Colon (tissue), 2 donors: ENCODE data around the gene ZNF597.
"Not testable (repeated sequence)": the region's sequence is repeated elsewhere in the genome, so short reads cannot be mapped to it uniquely, and the experiment has no call there.

ENCODE experiments used
- FAIRE-seq: peaks from 2 replicates; lab custom pipeline; 2012; peaks lifted over from hg19 to GRCh38; lab: Jason Lieb, UNC
- donor health status: control.
- donor health status: control.

ZNF597 gene

GRCh38 chr16:3475604-3476375 lies 32.5 kb upstream of the ZNF597 start:
- FAIRE-seq, result no peak

GRCh38 chr16:3474870-3475269 lies 31.6 kb upstream of the ZNF597 start:
- FAIRE-seq, result not testable (repeated sequence)

- FAIRE-seq, result no peak
Observed at GRCh38 chr16:3474136-3474779, 31.0 kb upstream of the ZNF597 start.

GRCh38 chr16:3473596-3473943 lies 30.3 kb upstream of the ZNF597 start:
- not testable (repeated sequence) for FAIRE-seq

GRCh38 chr16:3472878-3473595 lies 29.7 kb upstream of the ZNF597 start:
- FAIRE-seq, result no peak

- FAIRE-seq, result no peak
Observed at GRCh38 chr16:3471518-3472176, 28.3 kb upstream of the ZNF597 start.

GRCh38 chr16:3470723-3471122 lies 27.4 kb upstream of the ZNF597 start:
- no peak for FAIRE-seq

GRCh38 chr16:3469736-3470135 lies 26.4 kb upstream of the ZNF597 start:
- FAIRE-seq, result no peak

- FAIRE-seq, result no peak
Observed at GRCh38 chr16:3468501-3468900, 25.2 kb upstream of the ZNF597 start.

GRCh38 chr16:3467921-3468320 lies 24.6 kb upstream of the ZNF597 start:
- no peak for FAIRE-seq

- FAIRE-seq, result no peak
Observed at GRCh38 chr16:3467182-3467581, 23.9 kb upstream of the ZNF597 start.

GRCh38 chr16:3465911-3466584 lies 22.7 kb upstream of the ZNF597 start:
- FAIRE-seq, result no peak

- no peak for FAIRE-seq
Observed at GRCh38 chr16:3465301-3465700, 22.0 kb upstream of the ZNF597 start.

GRCh38 chr16:3461151-3461550 lies 17.8 kb upstream of the ZNF597 start:
- FAIRE-seq, result no peak

- FAIRE-seq, result no peak
Observed at GRCh38 chr16:3460585-3460984, 17.3 kb upstream of the ZNF597 start.

GRCh38 chr16:3460121-3460520 lies 16.8 kb upstream of the ZNF597 start:
- no peak for FAIRE-seq

GRCh38 chr16:3459401-3460090 lies 16.2 kb upstream of the ZNF597 start:
- FAIRE-seq, result no peak

GRCh38 chr16:3458852-3459361 lies 15.6 kb upstream of the ZNF597 start:
- FAIRE-seq, result peak; percentile 24

GRCh38 chr16:3458278-3458851 lies 15.1 kb upstream of the ZNF597 start:
- FAIRE-seq, result no peak

- no peak for FAIRE-seq
Observed at GRCh38 chr16:3457434-3458252, 14.3 kb upstream of the ZNF597 start.
